Progenitor cell of endocrine pancreas (in vitro differentiated cells): ENCODE measurements around the gene CEP68. TPM values are rescaled to one million over a fixed set of nuclear protein-coding genes. Genes with fewer than 3 reads are reported as not detected.

Source experiments
- DNase-seq: peaks from one replicate; pipeline ENCODE4 v3.0.0; 2021; ENCODE audit warnings: low spot score; ENCODE audit not compliant: unreplicated experiment
- H3K27ac Mint-ChIP-seq: 2 replicates; pipeline ENCODE4 v1.8.0; 2021; ENCODE audit warnings: mild to moderate bottlenecking, moderate library complexity, mixed read lengths
- H3K27me3 Mint-ChIP-seq: 2 replicates; pipeline ENCODE4 v1.8.0; 2021; ENCODE audit warnings: mixed read lengths
- H3K36me3 Mint-ChIP-seq: 2 replicates; pipeline ENCODE4 v1.8.0; 2022; ENCODE audit warnings: mixed read lengths; ENCODE audit not compliant: insufficient read depth
- H3K4me1 Mint-ChIP-seq: 2 replicates; pipeline ENCODE4 v1.8.0; 2021; ENCODE audit warnings: low read depth, mixed read lengths
- H3K4me3 Mint-ChIP-seq: 2 replicates; pipeline ENCODE4 v1.8.0; 2021; ENCODE audit warnings: low read depth, mild to moderate bottlenecking, moderate library complexity, mixed read lengths
- H3K9me3 Mint-ChIP-seq: 2 replicates; pipeline ENCODE4 v1.8.0; 2021; ENCODE audit warnings: low read depth, mixed read lengths
- CTCF ChIP-seq: fragments of 200-600 bp; sonication (generic); IDR thresholded peaks from one replicate; pipeline ENCODE4 v1.5.0; 2021; ENCODE audit warnings: antibody characterized with exemption, mild to moderate bottlenecking; ENCODE audit not compliant: unreplicated experiment
- total RNA-seq: library from RNA; stranded (reverse); gene quantifications from 2 replicates; pipeline ENCODE4 v1.2.1, GENCODE V29; 2021

Gene CEP68
- total RNA-seq, 1 donor from 2014 or later, result 22.0 TPM

DNA sequence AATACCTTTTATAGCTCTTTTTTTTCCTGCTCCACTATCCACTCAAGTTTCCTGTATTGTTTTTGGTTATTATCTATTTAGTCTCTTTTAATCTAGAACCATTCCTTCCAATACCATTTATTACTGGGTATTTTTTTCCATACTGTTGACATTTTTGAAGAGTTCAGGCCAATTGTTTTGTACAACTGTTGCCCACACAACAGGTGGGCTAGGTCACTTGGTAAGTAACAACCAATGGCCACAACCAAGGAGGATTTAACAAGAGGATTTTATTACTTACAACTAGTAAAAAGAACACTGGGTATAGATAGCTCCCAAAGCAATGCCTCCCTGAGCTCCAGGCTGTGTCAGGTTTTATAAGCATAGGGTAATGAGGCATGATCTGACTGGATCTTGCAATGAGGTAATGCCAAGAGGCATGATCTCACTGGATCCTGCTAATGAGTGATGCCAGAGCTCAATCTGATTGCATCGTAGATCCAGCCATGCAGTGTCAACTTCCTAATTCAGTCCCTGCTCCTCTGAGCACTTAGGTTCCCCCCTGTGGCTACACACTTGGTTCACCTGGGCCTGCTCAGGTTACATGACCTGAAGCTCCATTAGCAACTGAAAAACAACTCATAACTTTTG lies 7.1 kb upstream of the CEP68 start:
- Mint-ChIP-seq H3K9me3 (peaks cover 14% of the 10 kb centered on the region), H3K27ac (no peak overlapping the region), H3K27me3 (no peaks in the 10 kb centered on the region), H3K4me1 (peaks cover 2% of the 10 kb centered on the region), H3K4me3 (no peak overlapping the region), H3K36me3 (peaks cover 25% of the 10 kb centered on the region)
- no peak for DNase-seq
- TF ChIP-seq CTCF, result no peak

DNA sequence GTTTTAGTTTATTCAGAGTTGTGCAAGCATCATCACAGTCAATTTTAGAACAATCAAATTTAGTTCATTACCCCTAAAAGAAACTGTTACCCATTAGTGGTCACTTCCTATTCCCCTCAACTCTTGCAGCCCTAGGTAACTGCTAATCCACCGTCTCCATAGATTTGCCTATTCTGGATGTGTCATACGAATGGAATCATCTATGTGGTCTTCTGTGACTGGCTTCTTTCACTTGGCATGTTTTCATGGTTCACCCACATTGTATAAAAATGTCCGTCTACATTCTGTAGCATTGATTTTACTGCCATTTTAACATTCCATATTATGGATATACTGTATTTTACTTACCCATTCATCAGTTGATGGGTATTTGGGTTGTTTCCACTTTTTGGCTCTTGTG lies 5.3 kb upstream of the CEP68 start:
- H3K4me3 Mint-ChIP-seq, result no peak overlapping the region
- DNase-seq, result no peak
- no peaks in the 10 kb centered on the region for H3K27me3 Mint-ChIP-seq
- no peak overlapping the region for H3K27ac Mint-ChIP-seq
- H3K36me3 Mint-ChIP-seq, result peaks cover 15% of the 10 kb centered on the region
- peaks cover 14% of the 10 kb centered on the region for H3K9me3 Mint-ChIP-seq
- peaks cover 11% of the 10 kb centered on the region for H3K4me1 Mint-ChIP-seq
- no peak for TF ChIP-seq CTCF

DNA sequence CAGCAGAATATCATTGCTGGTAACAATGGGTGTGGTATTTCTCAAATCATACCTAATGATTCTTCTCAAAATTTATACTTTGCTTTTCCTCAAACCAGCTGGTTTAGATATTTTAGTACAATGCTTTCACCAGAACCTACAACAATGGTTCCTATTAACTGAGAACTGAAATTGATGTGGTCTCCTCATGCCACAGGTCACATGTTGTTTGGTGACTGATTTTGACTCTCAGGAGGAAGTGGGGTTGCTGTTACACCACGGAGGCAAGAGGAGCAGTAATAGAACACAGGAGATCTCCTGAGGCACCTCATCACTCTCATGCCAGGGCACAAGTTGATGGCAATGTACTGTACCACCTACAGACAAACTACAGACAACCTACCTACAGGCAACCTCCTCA lies 3.0 kb upstream of the CEP68 start:
- Mint-ChIP-seq H3K27ac (no peak overlapping the region), H3K4me1 (peaks cover 23% of the 10 kb centered on the region), H3K36me3 (peaks cover 7% of the 10 kb centered on the region), H3K27me3 (no peaks in the 10 kb centered on the region), H3K4me3 (no peak overlapping the region), H3K9me3 (peaks cover 12% of the 10 kb centered on the region)
- no peak for TF ChIP-seq CTCF
- DNase-seq, result no peak

- Mint-ChIP-seq H3K4me1 (peaks cover 21% of the 10 kb centered on the region), H3K27me3 (no peaks in the 10 kb centered on the region), H3K9me3 (peaks cover 4% of the 10 kb centered on the region), H3K27ac (no peak overlapping the region), H3K4me3 (peak overlapping the region; percentile 94), H3K36me3 (no peaks in the 10 kb centered on the region)
- no peak for DNase-seq
- TF ChIP-seq CTCF, result no peak
Measured at GRCh38 chr2:65054749-65055421, 1.3 kb upstream of the CEP68 start.

DNA sequence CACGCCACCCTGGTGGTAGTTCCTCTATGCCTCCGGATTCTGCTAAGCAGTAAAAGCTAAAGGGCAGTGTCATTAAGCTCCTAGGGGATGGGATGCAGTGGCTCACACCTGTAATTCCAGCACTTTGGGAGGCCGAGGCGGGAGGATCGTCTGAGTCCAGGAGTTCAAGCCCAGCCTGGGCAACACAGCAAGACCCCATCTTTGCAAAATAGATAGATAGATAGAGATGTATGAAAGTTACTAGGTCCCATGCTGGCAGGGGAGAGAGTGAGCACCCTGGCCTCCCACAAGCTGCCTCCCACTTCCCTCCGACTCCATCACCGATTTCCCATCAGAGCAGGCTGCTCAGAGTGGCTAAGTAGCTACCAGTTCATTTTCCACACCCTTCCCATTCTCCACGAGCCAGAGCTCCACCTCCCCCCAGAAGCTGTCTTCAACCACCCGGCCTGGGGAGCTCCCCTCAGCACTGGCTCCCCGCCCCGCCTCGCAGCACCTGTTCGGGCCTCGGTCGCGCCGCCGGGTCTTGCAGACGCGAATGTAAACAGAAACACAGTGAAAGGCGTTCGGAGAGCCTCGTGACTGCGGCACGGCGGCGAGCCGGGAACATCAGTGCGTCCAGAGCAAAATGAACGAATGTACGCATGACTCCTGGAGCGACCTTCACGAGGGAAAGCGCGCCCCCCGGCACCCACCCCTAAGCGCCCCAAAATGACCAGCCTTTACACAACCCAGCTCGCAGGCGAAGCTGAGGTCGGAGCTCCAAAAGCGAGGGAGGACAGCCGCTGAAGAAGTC lies 598 bp upstream of the CEP68 start:
- DNase-seq, result peak; percentile 54
- peaks cover 21% of the 10 kb centered on the region for H3K4me1 Mint-ChIP-seq
- H3K36me3 Mint-ChIP-seq, result no peaks in the 10 kb centered on the region
- H3K4me3 Mint-ChIP-seq, result peak overlapping the region; percentile 94
- H3K27me3 Mint-ChIP-seq, result no peaks in the 10 kb centered on the region
- TF ChIP-seq CTCF, result no peak
- peak overlapping the region; percentile 95 for H3K27ac Mint-ChIP-seq
- H3K9me3 Mint-ChIP-seq, result peaks cover 4% of the 10 kb centered on the region
